CD14-positive monocyte (primary cell): ENCODE measurements around the gene UBE3C. TPM values are rescaled to one million over a fixed set of nuclear protein-coding genes. Genes with fewer than 3 reads are reported as not detected.

Experiments used
- DNase-seq, 3 donors: peaks; one replicate each; pipeline ENCODE4 v3.0.0-alpha.2; 2011 to 2022
- H2AFZ ChIP-seq: 2 replicates; pipeline ENCODE4 v1.6.0; 2012; ENCODE audit warnings: mild to moderate bottlenecking, low read depth, low read length, inconsistent platforms; ENCODE audit not compliant: insufficient read depth, poor library complexity, severe bottlenecking
- H3K27ac ChIP-seq, 2 donors: 1 replicate in 1 of 2; 2 replicates in 1 of 2; pipeline ENCODE4 v1.5.1; 2012 to 2013; ENCODE audit warnings: low read length in 2 of 2, control low read depth in 1 of 2, inconsistent platforms in 1 of 2, low read depth in 1 of 2, mild to moderate bottlenecking in 1 of 2
- H3K27me3 ChIP-seq, 2 donors: one replicate each; pipeline versions ENCODE4 v1.6.0 to v1.6.1; 2011 to 2013; ENCODE audit warnings: low read length in 2 of 2; ENCODE audit not compliant: control insufficient read depth in 2 of 2, insufficient read depth in 2 of 2
- H3K36me3 ChIP-seq, 2 donors: replicated peaks in 1 of 2; 1 replicate in 1 of 2; 2 replicates in 1 of 2; pipeline versions ENCODE4 v1.5.1 to v1.6.1; 2012 to 2013; ENCODE audit warnings: low read length in 2 of 2, control low read depth in 1 of 2, inconsistent platforms in 1 of 2, mild to moderate bottlenecking in 1 of 2; ENCODE audit not compliant: insufficient read depth in 2 of 2, control insufficient read depth in 1 of 2
- H3K4me1 ChIP-seq, 2 donors: 1 replicate in 1 of 2; 2 replicates in 1 of 2; pipeline versions ENCODE4 v1.5.1 to v1.6.1; 2012 to 2013; ENCODE audit warnings: low read length in 2 of 2, control low read depth in 1 of 2, inconsistent platforms in 1 of 2, mild to moderate bottlenecking in 1 of 2, moderate library complexity in 1 of 2; ENCODE audit not compliant: insufficient read depth in 2 of 2, control insufficient read depth in 1 of 2
- H3K4me2 ChIP-seq: replicated peaks from 2 replicates; pipeline ENCODE3; 2012; ENCODE audit warnings: low read length, moderate library complexity, mild to moderate bottlenecking; ENCODE audit not compliant: poor library complexity, severe bottlenecking; ENCODE audit errors: extremely low read depth
- H3K4me3 ChIP-seq, 3 experiments: fragments of 200-600 bp in 1 of 3; sonication (generic) in 1 of 3; replicated peaks in 1 of 3; 1 replicate in 2 of 3; 2 replicates in 1 of 3; pipeline ENCODE4 v1.5.1; 2011 to 2013; ENCODE audit warnings: low read length in 3 of 3, mild to moderate bottlenecking in 3 of 3, control low read depth in 2 of 3, low read depth in 2 of 3, inconsistent platforms in 1 of 3, moderate library complexity in 1 of 3
- H3K79me2 ChIP-seq: 2 replicates; pipeline ENCODE4 v1.6.0; 2012; ENCODE audit warnings: mild to moderate bottlenecking, control low read depth, inconsistent platforms, low read length, moderate library complexity; ENCODE audit not compliant: insufficient read depth
- H3K9ac ChIP-seq: 2 replicates; pipeline ENCODE4 v1.6.0; 2017; ENCODE audit warnings: low read length, mild to moderate bottlenecking; ENCODE audit not compliant: insufficient read depth, poor library complexity, severe bottlenecking
- H3K9me3 ChIP-seq, 2 donors: replicated peaks in 1 of 2; 1 replicate in 1 of 2; 2 replicates in 1 of 2; pipeline versions ENCODE4 v1.5.1 to v1.6.1; 2012 to 2013; ENCODE audit warnings: low read length in 2 of 2, control low read depth in 1 of 2; ENCODE audit not compliant: control insufficient read depth in 1 of 2, insufficient read depth in 1 of 2
- H4K20me1 ChIP-seq: 2 replicates; pipeline ENCODE4 v1.6.0; 2012; ENCODE audit warnings: mild to moderate bottlenecking, low read length, control low read depth, moderate library complexity; ENCODE audit not compliant: insufficient read depth
- H3K27ac Mint-ChIP-seq, 7 donors: one replicate each; pipeline ENCODE4 v1.8.0; 2020; ENCODE audit warnings: mild to moderate bottlenecking in 7 of 7, mixed read lengths in 7 of 7, moderate library complexity in 6 of 7, inconsistent platforms in 2 of 7
- H3K27me3 Mint-ChIP-seq, 3 donors: one replicate each; pipeline ENCODE4 v1.8.0; 2021 to 2022; ENCODE audit warnings: low read depth in 3 of 3, mild to moderate bottlenecking in 3 of 3, mixed read lengths in 3 of 3, moderate library complexity in 3 of 3, inconsistent platforms in 1 of 3
- H3K36me3 Mint-ChIP-seq, 2 donors: one replicate each; pipeline ENCODE4 v1.8.0; 2020; ENCODE audit warnings: mixed read lengths in 2 of 2, inconsistent platforms in 1 of 2, mild to moderate bottlenecking in 1 of 2
- H3K4me1 Mint-ChIP-seq: one replicate; pipeline ENCODE4 v1.8.0; 2020; ENCODE audit warnings: mild to moderate bottlenecking, mixed read lengths
- H3K4me3 Mint-ChIP-seq, 2 donors: one replicate each; pipeline ENCODE4 v1.8.0; 2020; ENCODE audit warnings: mild to moderate bottlenecking in 2 of 2, mixed read lengths in 2 of 2, moderate library complexity in 1 of 2
- H3K9me3 Mint-ChIP-seq, 7 donors: one replicate each; pipeline ENCODE4 v1.8.0; 2020 to 2022; ENCODE audit warnings: mixed read lengths in 7 of 7, mild to moderate bottlenecking in 6 of 7, moderate library complexity in 6 of 7, inconsistent platforms in 2 of 7
- CTCF ChIP-seq: fragments of 200-600 bp; IDR thresholded peaks from one replicate; pipeline ENCODE4 v1.8.0; 2022; ENCODE audit warnings: antibody characterized with exemption, mild to moderate bottlenecking
- WGBS: methylation state at CpG from one replicate; pipeline ENCODE4 v1.1.5; 2013; ENCODE audit warnings: missing lambda C conversion rate; ENCODE audit not compliant: insufficient coverage; 5-methylcytosine and 5-hydroxymethylcytosine counted together
- intact Hi-C, 2 donors: fragments of 100-400 bp; cut with micrococcal nuclease; formaldehyde crosslinking; loops; one replicate each; pipeline versions ENCODE4 v1.15.0 to v1.15.1; 2023
- polyA plus RNA-seq, 3 donors: library from polyadenylated mRNA; depleted of rRNA in 1 of 3; unstranded in 2 of 3; stranded (reverse) in 1 of 3; fragments of 300-500 nt in 2 of 3; fragments of >200 nt in 1 of 3; fragmentation: Illumina TruSeq in 2 of 3; gene quantifications; 1 replicate in 2 of 3; 2 replicates in 1 of 3; pipeline ENCODE4 v1.2.3, GENCODE V29; 2012 to 2021

Gene UBE3C
- polyA plus RNA-seq, 3 donors, result 19.5 to 34.5 (median 24.3) TPM

GRCh38 chr7:157291404-157292080, 152.8 kb downstream of the UBE3C start:
- 94% methylated on average over 20 of the region's 29 CpGs for WGBS
- no peaks in the 10 kb centered on the region for H3K9me3 ChIP-seq
- H3K9ac ChIP-seq, result no peak overlapping the region
- Mint-ChIP-seq H3K27me3 (peaks cover 0 to 2% (median 2%) of the 10 kb centered on the region in 3 donors), H3K4me3 (no peak overlapping the region), H3K4me1 (no peaks in the 10 kb centered on the region), H3K27ac (no peak overlapping the region), H3K9me3 (peaks cover 0 to 4% (median 0%) of the 10 kb centered on the region in 7 donors), H3K36me3 (no peaks in the 10 kb centered on the region)
- H3K27ac ChIP-seq, result no peak overlapping the region
- H2AFZ ChIP-seq, result no peak overlapping the region
- no peak for TF ChIP-seq CTCF
- H4K20me1 ChIP-seq, result no peaks in the 10 kb centered on the region
- H3K36me3 ChIP-seq, result no peaks in the 10 kb centered on the region
- no peak overlapping the region for H3K4me3 ChIP-seq
- no peaks in the 10 kb centered on the region for H3K79me2 ChIP-seq
- H3K27me3 ChIP-seq, result no peaks in the 10 kb centered on the region
- no peak overlapping the region for H3K4me2 ChIP-seq
- intact Hi-C loops, result no loop called here
- H3K4me1 ChIP-seq, result no peaks in the 10 kb centered on the region
- DNase-seq, result no peak

GRCh38 chr7:157292258-157292657, 153.5 kb downstream of the UBE3C start:
- H2AFZ ChIP-seq, result no peak overlapping the region
- DNase-seq, result no peak

More at GRCh38 chr7:157292258-157292657, 153.5 kb downstream of the UBE3C start:
- no peak overlapping the region for H3K9ac ChIP-seq
- no peaks in the 10 kb centered on the region for H3K27me3 ChIP-seq
- no peaks in the 10 kb centered on the region for H3K79me2 ChIP-seq
- WGBS, result 93% methylated on average over 9 of the region's 9 CpGs
- H4K20me1 ChIP-seq, result no peaks in the 10 kb centered on the region
- intact Hi-C loops, result no loop called here
- no peaks in the 10 kb centered on the region for H3K9me3 ChIP-seq
- Mint-ChIP-seq H3K9me3 (peaks cover 0 to 4% (median 0%) of the 10 kb centered on the region in 7 donors), H3K36me3 (no peaks in the 10 kb centered on the region), H3K4me1 (peaks cover 3% of the 10 kb centered on the region), H3K27ac (peak overlapping the region in 1 of 7 donors; percentile 14), H3K4me3 (no peak overlapping the region), H3K27me3 (peaks cover 0 to 2% (median 2%) of the 10 kb centered on the region in 3 donors)
- H3K4me3 ChIP-seq, result no peak overlapping the region
- H3K4me2 ChIP-seq, result no peak overlapping the region
- no peaks in the 10 kb centered on the region for H3K4me1 ChIP-seq
- no peak overlapping the region for H3K27ac ChIP-seq
- TF ChIP-seq CTCF, result no peak
- no peaks in the 10 kb centered on the region for H3K36me3 ChIP-seq
